ENCODE measurements around the gene CDY2A.
"Not testable (repeated sequence)": the region's sequence is repeated elsewhere in the genome, so short reads cannot be mapped to it uniquely, and the experiment has no call there.

CDY2A gene

DNA sequence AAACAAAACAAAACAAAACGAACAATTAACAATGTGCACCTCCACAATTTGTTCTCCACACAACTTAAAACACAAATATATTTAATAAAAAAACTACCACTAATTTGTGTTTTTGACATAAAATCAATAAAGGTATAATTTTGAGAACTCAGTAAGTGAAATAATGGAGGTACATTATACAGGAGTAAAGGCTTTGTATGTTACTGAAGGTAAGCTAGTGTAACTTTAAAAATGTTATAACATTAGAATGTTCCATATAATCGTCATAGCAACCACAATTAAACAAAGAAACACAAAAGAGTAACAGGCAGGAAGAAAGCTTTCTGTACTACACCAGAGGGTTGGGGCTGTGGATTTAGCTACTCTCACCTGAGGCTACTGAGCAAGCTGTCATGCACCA is at the start of gene CDY2A:
CDY2A (plus strand) TSS at position 301 of the 400 bp plus-strand sequence. CDS start 328 bp downstream, outside the sequence.
- DNase-seq: not testable (repeated sequence)

- DNase-seq: not testable (repeated sequence)
These were observed 28.0 kb upstream of the CDY2A start for GRCh38 chrY:17997586-17997985.

DNA sequence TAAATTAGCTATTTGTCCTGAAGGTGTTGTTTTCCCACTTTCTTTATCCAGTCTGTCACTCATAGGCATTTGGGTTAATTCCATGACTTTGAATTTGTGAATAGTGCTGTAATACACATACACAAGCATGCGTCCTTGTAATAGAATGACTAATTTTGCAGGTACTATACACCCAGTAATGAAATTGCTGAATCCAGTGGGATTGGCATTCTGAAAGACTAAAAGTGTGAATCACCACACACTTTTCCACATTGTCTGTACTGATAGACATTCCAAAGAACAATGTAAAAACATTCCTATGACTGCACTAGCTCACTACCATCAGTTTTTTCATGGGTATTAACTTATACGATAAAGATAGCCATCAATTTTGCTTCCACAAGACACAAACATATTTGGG is 27.3 kb upstream of the CDY2A start:
- DNase-seq: not testable (repeated sequence)

DNA sequence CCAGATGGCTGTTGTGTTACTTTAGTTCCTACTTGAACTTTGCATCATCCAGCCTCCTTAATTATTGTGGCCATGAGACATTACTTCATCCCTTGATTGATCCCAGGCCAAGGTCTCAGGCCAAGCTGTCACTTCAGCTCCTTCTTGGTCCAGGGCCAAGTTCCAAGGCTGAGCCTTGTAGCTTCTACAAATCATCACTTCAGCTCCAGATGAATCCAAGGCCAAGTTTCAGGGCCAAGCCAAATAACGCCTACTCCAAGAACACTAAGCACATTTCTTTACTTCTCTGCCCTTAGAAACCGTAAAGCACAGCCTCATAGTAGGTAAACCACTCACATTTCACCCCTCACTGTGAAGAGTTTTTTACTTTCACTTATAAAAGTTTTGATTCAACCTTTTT is 1.7 kb upstream of the CDY2A start:
- DNase-seq: not testable (repeated sequence)

DNA sequence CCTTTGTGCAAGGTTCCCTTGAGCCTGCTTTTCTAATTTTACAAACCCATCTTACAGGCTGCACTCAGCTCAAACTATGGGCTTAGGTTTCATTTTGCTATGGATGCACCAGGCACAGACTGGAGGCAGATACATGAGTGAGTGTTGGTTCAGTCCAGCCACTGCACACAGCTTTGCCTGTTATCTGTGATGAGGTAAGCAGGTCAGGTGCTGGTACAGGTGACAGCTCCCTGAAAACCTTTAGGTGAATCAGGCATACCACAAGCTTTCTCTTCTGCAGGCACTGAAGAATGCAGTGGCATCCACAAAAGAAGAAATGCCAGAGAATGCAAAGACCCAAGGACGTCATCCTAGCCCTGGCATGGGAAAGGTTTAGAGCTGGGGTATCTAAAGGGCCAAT is 3.3 kb downstream of the CDY2A start:
- not testable (repeated sequence) for DNase-seq

DNA sequence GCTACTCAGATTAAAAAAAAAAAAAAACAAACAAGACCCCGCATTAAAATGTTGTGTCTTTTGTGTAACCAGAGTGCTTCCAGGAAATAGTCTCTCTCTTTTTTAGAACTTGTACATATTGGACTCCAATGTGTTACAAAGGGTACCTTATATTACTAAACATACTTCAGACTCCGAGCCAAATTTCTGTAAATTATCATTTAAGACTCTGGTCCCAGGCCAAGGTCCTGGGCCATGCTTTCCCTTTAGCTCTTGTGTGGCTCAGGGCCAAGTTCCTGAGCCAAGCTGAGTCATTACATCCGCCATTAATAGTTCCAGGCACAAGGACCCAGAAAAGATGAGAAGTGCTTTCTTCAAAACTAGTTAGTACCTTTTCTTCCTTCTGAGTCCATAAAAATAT is 4.6 kb downstream of the CDY2A start:
- DNase-seq: not testable (repeated sequence)

GRCh38 chrY:18034100-18034814 is 8.7 kb downstream of the CDY2A start:
- not testable (repeated sequence) for DNase-seq

GRCh38 chrY:18034864-18035263 is 9.3 kb downstream of the CDY2A start:
- not testable (repeated sequence) for DNase-seq

- DNase-seq: not testable (repeated sequence)
These were observed 19.4 kb downstream of the CDY2A start for GRCh38 chrY:18044990-18045389.

- DNase-seq: not testable (repeated sequence)
These were observed 22.8 kb downstream of the CDY2A start for GRCh38 chrY:18048149-18049040.

DNA sequence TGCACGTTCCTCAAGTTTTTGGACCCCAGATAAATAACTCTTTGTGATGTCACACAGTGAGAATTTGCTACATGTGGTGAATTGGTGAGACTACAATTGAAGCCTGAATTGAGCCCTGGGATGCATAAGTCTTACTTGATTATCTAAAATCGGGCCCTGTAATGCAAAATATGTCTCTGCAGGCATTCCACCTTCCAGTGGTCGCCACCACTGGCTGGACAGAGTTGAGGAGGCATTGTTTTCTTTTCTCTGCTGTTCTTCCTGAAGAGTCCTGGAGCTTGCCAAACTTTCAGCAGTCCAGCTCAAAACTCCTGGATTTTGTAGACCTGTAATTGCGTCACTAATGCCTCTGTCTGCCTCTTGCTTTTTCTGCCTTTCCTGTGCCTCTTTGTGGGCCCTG is 23.5 kb downstream of the CDY2A start:
- DNase-seq: not testable (repeated sequence)

- not testable (repeated sequence) for DNase-seq
These were observed 30.9 kb downstream of the CDY2A start for GRCh38 chrY:18056473-18056872.

- not testable (repeated sequence) for DNase-seq
These were observed 47.9 kb downstream of the CDY2A start for GRCh38 chrY:18073464-18073863.
